ENCODE measurements around the gene USH2A. TPM values are rescaled to one million over a fixed set of nuclear protein-coding genes. Genes with fewer than 3 reads are reported as not detected.

The USH2A gene
- total and polyA plus RNA-seq, 3 donors from 2014 or later: 1.6 to 2.5 (median 1.8) TPM

GRCh38 chr1:215905493-215906115, 517.6 kb downstream of the USH2A start:
- Histone ChIP-seq H3K4me3 (no peak overlapping the region), H3K9me3 (no peaks in the 10 kb centered on the region), H3K4me1 (no peaks in the 10 kb centered on the region), H3K36me3 (ENCODE audit: low read depth, missing control alignments) (no peaks in the 10 kb centered on the region), H3K27ac (no peak overlapping the region), H3K27me3 (no peaks in the 10 kb centered on the region)
- 92 to 93% methylated on average over 6 of the region's 6 CpGs for WGBS, 2 donors
- TF ChIP-seq CTCF (IDR thresholded peaks at IDR 0.05) (no peak), POLR2A (IDR thresholded peaks at IDR 0.05) (no peak)
- intact Hi-C loops (cut with DNase I; ENCODE audit: low total_unique reads): no loop called here
- no peak for DNase-seq

GRCh38 chr1:215900684-215901083, 522.6 kb downstream of the USH2A start:
- Histone ChIP-seq H3K4me3 (no peak overlapping the region), H3K36me3 (ENCODE audit: low read depth, missing control alignments) (no peaks in the 10 kb centered on the region), H3K4me1 (no peaks in the 10 kb centered on the region), H3K9me3 (no peaks in the 10 kb centered on the region), H3K27ac (no peak overlapping the region), H3K27me3 (no peaks in the 10 kb centered on the region)
- DNase-seq: no peak
- intact Hi-C loops (cut with DNase I; ENCODE audit: low total_unique reads): no loop called here
- TF ChIP-seq CTCF (IDR thresholded peaks at IDR 0.05): no peak
- TF ChIP-seq POLR2A (IDR thresholded peaks at IDR 0.05): no peak
- WGBS, 2 donors: 70 to 72% methylated on average over 6 of the region's 6 CpGs

GRCh38 chr1:215899901-215900300, 523.3 kb downstream of the USH2A start:
- H3K27ac ChIP-seq: no peak overlapping the region
- no peaks in the 10 kb centered on the region for H3K27me3 ChIP-seq
- intact Hi-C loops (cut with DNase I; ENCODE audit: low total_unique reads): no loop called here
- no peak for TF ChIP-seq CTCF (IDR thresholded peaks at IDR 0.05)
- no peak for TF ChIP-seq POLR2A (IDR thresholded peaks at IDR 0.05)
- no peak overlapping the region for H3K4me3 ChIP-seq
- DNase-seq: no peak
- no peaks in the 10 kb centered on the region for H3K9me3 ChIP-seq
- no peaks in the 10 kb centered on the region for H3K36me3 ChIP-seq (ENCODE audit: low read depth, missing control alignments)
- H3K4me1 ChIP-seq: no peaks in the 10 kb centered on the region
- 86 to 88% methylated on average over 5 of the region's 5 CpGs for WGBS, 2 donors

GRCh38 chr1:215895893-215896292, 527.4 kb downstream of the USH2A start:
- intact Hi-C loops (cut with DNase I; ENCODE audit: low total_unique reads): no loop called here
- H3K9me3 ChIP-seq: no peaks in the 10 kb centered on the region
- WGBS, 2 donors: 87 to 88% methylated on average over 3 of the region's 3 CpGs
- TF ChIP-seq CTCF (IDR thresholded peaks at IDR 0.05) (no peak), POLR2A (IDR thresholded peaks at IDR 0.05) (no peak)
- no peak for DNase-seq
- H3K27me3 ChIP-seq: no peaks in the 10 kb centered on the region
- no peaks in the 10 kb centered on the region for H3K36me3 ChIP-seq (ENCODE audit: low read depth, missing control alignments)
- no peak overlapping the region for H3K27ac ChIP-seq
- H3K4me3 ChIP-seq: no peak overlapping the region
- no peaks in the 10 kb centered on the region for H3K4me1 ChIP-seq

GRCh38 chr1:215895276-215895675, 528.0 kb downstream of the USH2A start:
- no peaks in the 10 kb centered on the region for H3K4me1 ChIP-seq
- no peaks in the 10 kb centered on the region for H3K27me3 ChIP-seq
- intact Hi-C loops (cut with DNase I; ENCODE audit: low total_unique reads): no loop called here
- DNase-seq: no peak
- no peak for TF ChIP-seq POLR2A (IDR thresholded peaks at IDR 0.05)
- no peak for TF ChIP-seq CTCF (IDR thresholded peaks at IDR 0.05)
- WGBS, 2 donors: 79 to 89% methylated on average over 2 of the region's 2 CpGs
- no peak overlapping the region for H3K27ac ChIP-seq
- H3K4me3 ChIP-seq: no peak overlapping the region
- H3K36me3 ChIP-seq (ENCODE audit: low read depth, missing control alignments): no peaks in the 10 kb centered on the region
- H3K9me3 ChIP-seq: no peaks in the 10 kb centered on the region

Data from testis (tissue), 3 donors.